GM18867 (cell line): ENCODE results near the gene ANKLE2.

Source experiments
- ATAC-seq: cut with Tn5 transposase; IDR thresholded peaks from one replicate; pipeline ENCODE4 v1.9.1; 2021; ENCODE audit warnings: mild to moderate bottlenecking, moderate library complexity; ENCODE audit not compliant: unreplicated experiment

ANKLE2 gene

GRCh38 chr12:132723015-132723763, 38.4 kb downstream of the ANKLE2 start:
- no peak for ATAC-seq

- no peak for ATAC-seq
These were observed 40.9 kb downstream of the ANKLE2 start for GRCh38 chr12:132720606-132721345.

DNA sequence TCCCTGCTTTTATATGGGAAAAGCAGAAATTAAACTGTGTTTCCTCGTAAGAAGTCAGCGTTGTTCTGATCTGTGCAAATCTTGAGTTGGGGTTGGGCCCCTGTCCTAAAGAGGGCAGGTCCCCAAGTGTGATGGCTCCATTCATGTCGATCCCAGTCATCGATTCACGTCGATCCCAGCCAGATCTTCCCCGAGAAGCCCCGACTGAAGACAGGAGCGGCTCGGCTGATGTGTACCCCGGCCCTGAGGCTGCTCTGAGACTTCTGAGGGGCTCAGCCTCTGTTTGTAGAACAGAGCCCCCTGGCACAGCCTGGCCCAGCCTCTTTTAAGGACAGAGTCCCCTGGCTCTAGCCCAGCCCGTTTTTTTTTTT, 41.7 kb downstream of the ANKLE2 start:
- ATAC-seq = no peak

DNA sequence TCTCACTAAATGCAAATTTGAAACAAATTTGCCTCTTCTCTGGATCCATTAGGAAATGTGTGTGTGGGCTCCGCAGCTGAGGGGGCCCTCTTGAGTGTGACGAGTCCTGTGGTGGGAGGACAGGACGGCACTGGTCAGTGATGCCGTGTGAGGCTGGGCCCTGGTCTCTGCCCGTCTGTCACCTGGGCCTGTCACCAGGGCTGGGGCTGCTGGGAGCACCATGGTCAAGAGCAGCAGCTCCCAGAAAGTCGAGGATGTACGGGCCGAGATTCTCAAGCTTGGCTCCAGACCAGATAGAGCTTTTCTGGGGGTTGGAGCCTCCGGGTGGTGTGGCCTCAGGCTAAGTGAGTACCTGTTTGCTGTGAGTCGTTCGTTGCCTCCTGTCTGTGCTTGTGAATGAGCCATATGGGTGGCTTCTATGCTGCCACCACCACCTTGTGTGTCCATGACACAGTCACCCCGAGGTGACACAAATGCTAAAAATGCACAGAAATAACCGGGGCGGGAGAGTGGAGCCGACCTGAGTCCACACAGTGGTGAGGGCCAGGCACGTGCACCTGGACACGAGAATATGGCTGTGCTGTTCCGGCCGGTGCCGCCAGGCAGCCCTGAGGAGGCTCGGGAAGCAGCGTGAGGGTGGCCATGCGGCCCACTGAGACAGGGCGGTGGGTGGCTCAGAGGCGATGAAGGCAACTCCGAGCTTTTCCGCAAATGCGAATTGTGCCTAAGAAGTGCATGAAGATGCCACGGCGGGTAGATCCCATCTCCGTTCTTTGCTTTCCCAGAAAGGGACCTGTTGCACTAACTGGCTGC, 42.3 kb downstream of the ANKLE2 start:
- no peak for ATAC-seq

DNA sequence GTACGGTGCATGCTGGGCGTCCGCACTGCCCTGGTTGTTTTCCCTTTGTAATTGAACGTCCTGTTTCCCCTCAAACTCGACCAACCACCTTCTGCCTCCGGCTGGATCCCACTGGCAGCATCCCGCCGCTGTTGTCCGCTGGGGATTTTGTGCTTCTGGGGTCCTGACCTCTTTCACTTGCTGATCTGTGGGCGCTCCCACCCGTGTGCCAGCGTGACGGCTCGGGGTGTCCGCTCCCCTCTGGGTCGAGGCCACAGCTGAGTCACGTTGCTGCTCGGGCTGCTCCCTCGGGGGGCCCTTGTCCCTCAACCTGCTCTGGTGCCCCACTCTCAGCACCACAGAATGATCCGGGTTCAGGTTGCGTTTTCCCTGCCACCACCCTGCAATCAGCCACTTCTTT, 43.0 kb downstream of the ANKLE2 start:
- ATAC-seq = no peak

GRCh38 chr12:132717531-132718387, 43.9 kb downstream of the ANKLE2 start:
- no peak for ATAC-seq

- no peak for ATAC-seq
These were observed 44.6 kb downstream of the ANKLE2 start for GRCh38 chr12:132717011-132717410.

- ATAC-seq = no peak
These were observed 45.3 kb downstream of the ANKLE2 start for GRCh38 chr12:132716356-132716755.

DNA sequence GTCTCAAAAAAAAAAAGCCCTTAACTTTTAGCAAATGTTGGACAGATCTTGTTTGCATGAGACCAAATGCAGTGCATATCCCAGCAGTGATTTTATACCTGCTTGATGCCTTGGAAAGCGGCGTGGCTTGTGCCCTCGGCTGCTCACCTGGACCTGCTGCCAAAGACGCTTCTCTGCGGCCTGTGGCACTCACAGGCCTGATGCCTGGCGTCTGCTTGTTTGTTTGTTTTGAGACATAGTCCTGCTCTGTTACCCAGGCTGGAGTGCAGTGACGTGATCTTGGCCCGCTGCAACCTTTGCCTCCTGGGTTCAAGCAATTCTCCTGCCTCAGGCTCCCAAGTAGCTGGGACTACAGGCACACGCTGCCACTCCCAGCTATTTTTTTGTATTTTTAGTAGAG, 45.8 kb downstream of the ANKLE2 start:
- ATAC-seq = no peak

DNA sequence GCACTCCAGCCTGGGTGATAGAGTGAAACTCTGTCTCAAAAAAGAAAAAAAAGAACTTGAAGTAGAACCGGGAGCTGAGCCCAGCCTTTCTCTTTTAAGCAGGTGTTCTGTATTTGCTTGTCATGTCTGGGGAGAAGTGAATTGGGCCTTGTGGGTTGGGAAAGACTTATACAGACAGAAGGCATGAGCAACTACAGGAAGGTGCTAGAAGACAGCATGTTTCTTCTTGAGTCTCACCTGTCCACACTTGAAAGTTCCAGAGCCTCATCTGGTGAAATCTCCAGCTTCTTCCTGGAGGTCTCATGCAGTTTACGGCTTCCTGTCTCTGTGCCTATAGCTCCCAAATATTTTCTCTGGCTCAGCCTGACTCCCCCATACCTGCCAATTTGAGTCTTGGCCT, 48.5 kb downstream of the ANKLE2 start:
- ATAC-seq = no peak

GRCh38 chr12:132711080-132711843, 50.4 kb downstream of the ANKLE2 start:
- peak; percentile 5 for ATAC-seq

GRCh38 chr12:132710405-132711079, 51.1 kb downstream of the ANKLE2 start, which contains the start of gene PGAM5:
Gene PGAM5 (plus strand): TSS chr12:132710842. CDS start chr12:132710877, 35 bp downstream.
- ATAC-seq = peak; percentile 89

- ATAC-seq = peak; percentile 26
These were observed 51.6 kb downstream of the ANKLE2 start for GRCh38 chr12:132710043-132710404.

DNA sequence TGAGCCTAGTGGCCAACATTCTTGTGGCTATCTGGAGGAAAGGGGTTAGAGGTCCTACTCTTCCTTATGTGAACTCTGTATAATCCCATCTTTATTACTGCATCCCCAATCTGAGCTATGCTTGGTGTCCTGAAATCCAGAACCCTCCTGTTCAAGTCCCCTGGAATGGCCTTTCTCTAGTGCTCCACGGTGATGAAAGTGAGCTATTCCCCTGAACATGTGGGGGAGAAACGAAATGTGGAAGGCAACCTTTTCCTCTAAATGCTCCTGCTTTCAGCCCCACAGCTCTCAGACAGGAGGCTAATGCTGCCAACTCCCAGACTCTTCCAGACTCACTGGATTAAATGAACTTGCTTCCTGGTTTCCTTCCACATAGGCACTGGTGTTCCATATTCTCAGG, 53.5 kb downstream of the ANKLE2 start:
- ATAC-seq = no peak

- no peak for ATAC-seq
These were observed 54.4 kb downstream of the ANKLE2 start for GRCh38 chr12:132707241-132707640.

DNA sequence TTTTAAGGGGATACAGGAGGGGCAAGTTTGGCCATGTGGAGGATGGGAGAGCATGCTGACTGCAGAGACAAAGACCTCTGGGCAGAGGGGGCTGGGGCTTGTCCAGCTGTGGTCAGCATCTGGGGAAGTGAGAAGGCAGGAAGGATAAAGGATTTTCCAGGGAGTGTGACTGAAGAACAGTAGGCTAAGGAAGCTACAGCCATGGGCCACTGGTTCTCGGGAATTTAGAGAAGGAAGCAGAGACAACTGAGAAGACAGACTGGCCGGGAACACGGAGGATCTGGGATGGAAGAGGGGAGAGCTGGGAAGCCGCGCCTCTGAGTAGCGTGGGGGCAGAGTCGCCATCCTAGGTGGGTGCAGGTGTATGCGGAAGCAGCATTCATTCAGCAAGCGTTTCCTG, 58.0 kb downstream of the ANKLE2 start:
- no peak for ATAC-seq

DNA sequence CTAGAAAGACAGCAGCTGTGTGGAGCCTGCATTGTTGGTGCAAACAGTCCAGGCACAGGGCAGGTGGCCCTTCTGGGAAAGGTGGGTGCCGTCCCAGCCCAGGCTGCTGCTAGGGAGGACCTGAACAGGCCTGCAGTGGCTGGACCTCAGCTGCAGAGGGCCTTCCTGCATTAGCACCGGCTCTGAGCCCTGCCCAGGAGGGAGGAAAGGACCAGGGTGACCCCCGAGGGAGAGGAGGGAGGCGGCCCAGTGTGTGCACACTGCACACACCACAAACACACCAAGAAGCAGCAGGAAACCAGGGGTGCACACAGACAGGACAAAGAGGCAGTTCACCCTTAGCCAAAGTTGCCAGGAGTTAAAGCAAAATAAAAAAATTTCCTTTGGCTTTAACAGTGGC, 59.0 kb downstream of the ANKLE2 start:
- ATAC-seq = no peak

DNA sequence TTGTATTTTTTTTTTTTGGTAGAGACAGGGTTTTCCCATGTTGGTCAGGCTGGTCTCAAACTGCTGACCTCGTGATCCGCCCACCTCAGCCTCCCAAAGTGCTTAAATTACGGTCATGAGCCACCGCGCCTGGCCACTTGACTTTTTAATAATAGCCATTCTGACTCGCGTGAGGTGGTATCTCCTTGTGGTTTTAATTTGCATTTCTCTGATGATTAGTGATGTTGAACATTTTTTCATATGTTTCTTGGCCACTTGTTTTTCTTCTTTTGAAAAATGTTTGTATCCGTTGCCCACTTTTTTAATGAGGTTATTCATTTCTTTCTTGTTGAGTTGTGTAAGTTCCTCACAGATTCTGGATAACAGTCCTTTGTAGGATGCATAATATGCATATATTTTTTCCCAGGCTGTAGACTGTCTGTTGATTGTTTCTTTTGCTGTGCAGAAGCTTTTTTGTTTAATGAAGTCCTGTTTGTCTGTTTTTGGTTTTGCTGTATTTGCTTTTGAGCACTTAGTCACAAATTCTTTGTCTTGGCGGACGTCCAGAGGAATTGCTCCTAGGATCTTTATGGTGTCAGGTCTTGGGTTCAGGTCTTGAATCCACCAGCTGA, 61.3 kb downstream of the ANKLE2 start:
- ATAC-seq = no peak

- no peak for ATAC-seq
These were observed 63.3 kb downstream of the ANKLE2 start for GRCh38 chr12:132698341-132698740.
